HEK293 (cell line): ENCODE data around the gene SULT1C3.

ENCODE experiments used
- CTCF ChIA-PET: fragments of 350-600 bp; formaldehyde crosslinking; extraction: SDS; loops from one replicate; lab custom pipeline; 2021; ENCODE audit warnings: antibody characterized with exemption; lab: Yijun Ruan, JAX
- POLR2A ChIA-PET: fragments of 300-600 bp; formaldehyde crosslinking; extraction: SDS; loops from one replicate; lab custom pipeline; 2020; ENCODE audit warnings: antibody characterized with exemption, inconsistent platforms; lab: Yijun Ruan, JAX
- H3K27ac ChIP-seq: fragments of 200-500 bp; sonication (Bioruptor generic); 2 replicates; pipeline ENCODE4 v1.5.1; 2014; ENCODE audit warnings: low read depth, low read length, control low read depth, inconsistent platforms; ENCODE audit errors: extremely low read depth
- H3K36me3 ChIP-seq, 2 experiments: fragments of 200-500 bp in 1 of 2; sonication (Bioruptor generic) in 1 of 2; 1 replicate in 1 of 2; 2 replicates in 1 of 2; pipeline ENCODE4 v1.5.1; 2014 to 2017; ENCODE audit warnings: inconsistent platforms in 2 of 2, low read length in 2 of 2; ENCODE audit not compliant: control insufficient read depth in 2 of 2, insufficient read depth in 1 of 2
- H3K4me1 ChIP-seq: fragments of 200-500 bp; sonication (Bioruptor generic); 2 replicates; pipeline ENCODE4 v1.5.1; 2014; ENCODE audit warnings: mild to moderate bottlenecking, low read length, inconsistent platforms; ENCODE audit not compliant: control insufficient read depth, insufficient read depth
- H3K4me3 ChIP-seq: 2 replicates; pipeline ENCODE4 v1.5.1; 2011; ENCODE audit warnings: low read depth, mild to moderate bottlenecking, control low read depth, low read length, moderate library complexity
- H3K9me3 ChIP-seq: fragments of 200-500 bp; sonication (Bioruptor generic); 2 replicates; pipeline ENCODE4 v1.5.1; 2014; ENCODE audit warnings: low read depth, low read length, inconsistent platforms; ENCODE audit not compliant: control insufficient read depth, insufficient read depth
- ATF2 ChIP-seq: fragments of 450-650 bp; formaldehyde crosslinking; IDR thresholded peaks from 2 replicates; pipeline ENCODE4 v1.5.1; 2016; ENCODE audit warnings: missing biosample characterization, missing genetic modification characterization, low read depth
- SETDB1 ChIP-seq: IDR thresholded peaks from one replicate; pipeline ENCODE4 v1.6.1; 2017; ENCODE audit warnings: mild to moderate bottlenecking, low read length, moderate library complexity, mixed read lengths; ENCODE audit not compliant: insufficient read length
- SP2 ChIP-seq: fragments of 450-650 bp; formaldehyde crosslinking; IDR thresholded peaks from 2 replicates; pipeline ENCODE4 v1.5.1; 2016; ENCODE audit warnings: missing biosample characterization, missing genetic modification characterization
- TRIM28 ChIP-seq: IDR thresholded peaks from 2 replicates; pipeline ENCODE4 v1.6.1; 2011; ENCODE audit warnings: low read length, control low read depth, borderline replicate concordance
- TSHZ1 ChIP-seq: fragments of 450-650 bp; formaldehyde crosslinking; IDR thresholded peaks from 2 replicates; pipeline ENCODE4 v1.5.1; 2016; ENCODE audit warnings: missing biosample characterization, missing genetic modification characterization, borderline replicate concordance
- ZBTB26 ChIP-seq: fragments of 450-650 bp; formaldehyde crosslinking; optimal IDR thresholded peaks from 2 replicates; pipeline ENCODE3; 2016; ENCODE audit warnings: missing biosample characterization, mild to moderate bottlenecking, missing genetic modification characterization
- ZFP37 ChIP-seq: fragments of 450-650 bp; formaldehyde crosslinking; IDR thresholded peaks from 2 replicates; pipeline ENCODE4 v1.5.1; 2016; ENCODE audit warnings: missing biosample characterization, missing genetic modification characterization
- ZNF221 ChIP-seq: fragments of 450-650 bp; formaldehyde crosslinking; IDR thresholded peaks from 2 replicates; pipeline ENCODE4 v1.5.1; 2017; ENCODE audit warnings: missing biosample characterization, missing genetic modification characterization, borderline replicate concordance
- ZNF223 ChIP-seq: fragments of 450-650 bp; formaldehyde crosslinking; IDR thresholded peaks from 2 replicates; pipeline ENCODE4 v1.5.1; 2016; ENCODE audit warnings: missing biosample characterization, missing genetic modification characterization
- ZNF391 ChIP-seq: fragments of 450-650 bp; formaldehyde crosslinking; IDR thresholded peaks from 2 replicates; pipeline ENCODE4 v1.5.1; 2016; ENCODE audit warnings: low read depth, missing biosample characterization, missing genetic modification characterization, borderline replicate concordance
- ZNF561 ChIP-seq: fragments of 450-650 bp; IDR thresholded peaks from 2 replicates; pipeline ENCODE4 v1.5.1; 2018; ENCODE audit warnings: missing biosample characterization, missing genetic modification characterization, borderline replicate concordance
- ZNF621 ChIP-seq: fragments of 450-650 bp; formaldehyde crosslinking; IDR thresholded peaks from 2 replicates; pipeline ENCODE4 v1.5.1; 2017; ENCODE audit warnings: missing biosample characterization, missing genetic modification characterization
- ZNF747 ChIP-seq: fragments of 450-650 bp; formaldehyde crosslinking; IDR thresholded peaks from 2 replicates; pipeline ENCODE4 v1.5.1; 2016; ENCODE audit warnings: missing biosample characterization, missing genetic modification characterization
- ZNF792 ChIP-seq: fragments of 450-650 bp; formaldehyde crosslinking; IDR thresholded peaks from 2 replicates; pipeline ENCODE4 v1.5.1; 2016; ENCODE audit warnings: missing biosample characterization, missing genetic modification characterization
- ZNF837 ChIP-seq: fragments of 450-650 bp; formaldehyde crosslinking; IDR thresholded peaks from 2 replicates; pipeline ENCODE4 v1.5.1; 2016; ENCODE audit warnings: missing biosample characterization, missing genetic modification characterization
- ZXDB ChIP-seq: fragments of 450-650 bp; formaldehyde crosslinking; IDR thresholded peaks from 2 replicates; pipeline ENCODE4 v1.5.1; 2016; ENCODE audit warnings: missing biosample characterization, missing genetic modification characterization
- TF ChIP-seq, protein P1 (sequence below): fragments of 450-650 bp; formaldehyde crosslinking; IDR thresholded peaks from 2 replicates; pipeline ENCODE4 v1.5.0; 2017; ENCODE audit warnings: missing biosample characterization, missing genetic modification characterization, borderline replicate concordance

Gene SULT1C3

GRCh38 chr2:108220942-108221541, 18.7 kb upstream of the SULT1C3 start:
- POLR2A ChIA-PET: no interaction called here
- Histone ChIP-seq H3K4me3 (no peak overlapping the region), H3K4me1 (no peaks in the 10 kb centered on the region), H3K36me3 (no peaks in the 10 kb centered on the region), H3K27ac (no peak overlapping the region), H3K9me3 (no peaks in the 10 kb centered on the region)
- no peak for TF ChIP-seq ZNF747 (tag by site-specific recombination)
- TF ChIP-seq ZNF391: no peak
- TF ChIP-seq ZNF221: no peak
- TF ChIP-seq, protein P1, sequence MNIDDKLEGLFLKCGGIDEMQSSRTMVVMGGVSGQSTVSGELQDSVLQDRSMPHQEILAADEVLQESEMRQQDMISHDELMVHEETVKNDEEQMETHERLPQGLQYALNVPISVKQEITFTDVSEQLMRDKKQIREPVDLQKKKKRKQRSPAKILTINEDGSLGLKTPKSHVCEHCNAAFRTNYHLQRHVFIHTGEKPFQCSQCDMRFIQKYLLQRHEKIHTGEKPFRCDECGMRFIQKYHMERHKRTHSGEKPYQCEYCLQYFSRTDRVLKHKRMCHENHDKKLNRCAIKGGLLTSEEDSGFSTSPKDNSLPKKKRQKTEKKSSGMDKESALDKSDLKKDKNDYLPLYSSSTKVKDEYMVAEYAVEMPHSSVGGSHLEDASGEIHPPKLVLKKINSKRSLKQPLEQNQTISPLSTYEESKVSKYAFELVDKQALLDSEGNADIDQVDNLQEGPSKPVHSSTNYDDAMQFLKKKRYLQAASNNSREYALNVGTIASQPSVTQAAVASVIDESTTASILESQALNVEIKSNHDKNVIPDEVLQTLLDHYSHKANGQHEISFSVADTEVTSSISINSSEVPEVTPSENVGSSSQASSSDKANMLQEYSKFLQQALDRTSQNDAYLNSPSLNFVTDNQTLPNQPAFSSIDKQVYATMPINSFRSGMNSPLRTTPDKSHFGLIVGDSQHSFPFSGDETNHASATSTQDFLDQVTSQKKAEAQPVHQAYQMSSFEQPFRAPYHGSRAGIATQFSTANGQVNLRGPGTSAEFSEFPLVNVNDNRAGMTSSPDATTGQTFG: no peak
- TF ChIP-seq ZFP37 (tag by site-specific recombination): no peak
- no peak for TF ChIP-seq ZNF792
- TF ChIP-seq ZNF621 (tag by site-specific recombination): no peak
- TF ChIP-seq ZNF223: no peak
- CTCF ChIA-PET: no interaction called here

DNA sequence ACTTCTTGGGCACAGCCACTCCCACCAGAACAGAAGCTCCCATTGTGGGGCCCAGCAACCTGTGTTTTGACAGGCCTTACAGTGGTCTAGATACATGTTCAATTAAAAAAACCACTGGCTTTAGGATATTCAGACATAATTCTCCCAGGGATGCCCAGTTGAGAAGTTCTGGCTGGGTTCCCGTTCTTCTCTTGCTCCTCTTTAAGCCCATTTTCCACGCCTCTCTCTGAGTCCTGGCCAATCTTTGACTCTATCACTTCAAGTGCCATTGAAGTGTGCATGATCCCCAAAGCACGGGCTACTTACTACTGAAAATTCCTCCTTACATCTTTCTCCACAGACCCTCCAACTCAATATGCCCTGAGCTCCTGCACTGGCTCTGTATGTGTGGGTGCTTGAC, 17.5 kb upstream of the SULT1C3 start:
- Histone ChIP-seq H3K9me3 (no peaks in the 10 kb centered on the region), H3K4me3 (no peak overlapping the region), H3K4me1 (no peaks in the 10 kb centered on the region), H3K36me3 (no peaks in the 10 kb centered on the region), H3K27ac (no peak overlapping the region)
- ChIA-PET CTCF (no interaction called here), POLR2A (no interaction called here)
- TF ChIP-seq ZXDB (tag by site-specific recombination) (no peak), ZNF561 (tag by site-specific recombination) (no peak), SP2 (tag by site-specific recombination) (no peak), ZNF837 (tag by site-specific recombination) (no peak)

- Histone ChIP-seq H3K4me3 (no peak overlapping the region), H3K9me3 (no peaks in the 10 kb centered on the region), H3K27ac (no peak overlapping the region), H3K36me3 (no peaks in the 10 kb centered on the region), H3K4me1 (no peaks in the 10 kb centered on the region)
- TF ChIP-seq SETDB1 (peak; percentile 27), ZBTB26 (no peak), TRIM28 (peak; percentile 86; the same call in 1 of the 2 replicates)
- POLR2A ChIA-PET: no interaction called here
- CTCF ChIA-PET: no interaction called here
Measured at GRCh38 chr2:108223573-108223972, 16.2 kb upstream of the SULT1C3 start.

DNA sequence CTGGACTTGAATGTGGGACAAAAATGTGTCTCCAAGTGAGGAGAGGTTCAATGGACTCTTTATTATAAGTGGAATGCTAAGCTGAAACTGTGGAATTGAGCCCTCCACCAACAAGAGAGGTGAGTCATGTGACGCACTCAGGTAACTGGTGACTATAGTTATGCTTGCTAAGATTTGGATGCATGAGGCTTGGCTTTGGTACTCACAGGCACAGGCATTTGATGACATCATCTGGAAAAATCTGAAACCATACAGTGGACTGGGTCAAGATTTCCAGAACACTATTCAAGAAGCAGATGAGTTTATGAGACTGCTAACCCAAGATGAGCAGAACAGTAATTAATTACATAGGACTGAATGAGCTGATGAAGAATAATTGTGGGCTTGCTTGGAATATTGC, 15.7 kb upstream of the SULT1C3 start:
- Histone ChIP-seq H3K9me3 (no peaks in the 10 kb centered on the region), H3K4me3 (no peak overlapping the region), H3K36me3 (no peaks in the 10 kb centered on the region), H3K4me1 (no peaks in the 10 kb centered on the region), H3K27ac (no peak overlapping the region)
- ChIA-PET CTCF (no interaction called here), POLR2A (no interaction called here)
- TF ChIP-seq TSHZ1 (tag by site-specific recombination) (no peak), ATF2 (0 out of 2 replicates have a peak, but pooled peaks have one; percentile 15)
